HG03045 (cell line): ENCODE measurements around the gene RSBN1.
"Not testable (repeated sequence)": the region's sequence is repeated elsewhere in the genome, so short reads cannot be mapped to it uniquely, and the experiment has no call there.

Source experiments
- ATAC-seq: cut with Tn5 transposase; IDR thresholded peaks from one replicate; pipeline ENCODE4 v1.9.1; 2021; ENCODE audit warnings: mild to moderate bottlenecking, moderate library complexity; ENCODE audit not compliant: unreplicated experiment

Gene RSBN1

DNA sequence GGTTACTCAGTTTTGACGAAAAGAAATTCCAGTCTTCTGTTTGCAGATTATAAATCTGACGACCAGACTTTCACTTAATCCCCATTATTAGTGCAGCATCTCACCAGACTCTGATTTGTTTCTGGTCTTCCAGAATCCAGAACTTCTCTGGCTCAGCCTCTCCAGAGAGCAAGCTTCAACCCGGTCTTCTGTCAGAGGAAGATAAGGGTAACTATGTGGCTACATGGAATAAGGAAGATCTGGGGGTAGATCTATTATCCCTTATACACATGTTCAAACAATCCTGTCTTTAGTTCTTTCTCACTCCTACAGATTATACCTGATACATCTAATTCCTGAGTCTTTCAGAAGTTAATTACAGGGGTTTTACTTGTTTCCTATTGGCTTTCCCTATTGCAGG lies 62.9 kb downstream of the RSBN1 start:
- no peak for ATAC-seq

DNA sequence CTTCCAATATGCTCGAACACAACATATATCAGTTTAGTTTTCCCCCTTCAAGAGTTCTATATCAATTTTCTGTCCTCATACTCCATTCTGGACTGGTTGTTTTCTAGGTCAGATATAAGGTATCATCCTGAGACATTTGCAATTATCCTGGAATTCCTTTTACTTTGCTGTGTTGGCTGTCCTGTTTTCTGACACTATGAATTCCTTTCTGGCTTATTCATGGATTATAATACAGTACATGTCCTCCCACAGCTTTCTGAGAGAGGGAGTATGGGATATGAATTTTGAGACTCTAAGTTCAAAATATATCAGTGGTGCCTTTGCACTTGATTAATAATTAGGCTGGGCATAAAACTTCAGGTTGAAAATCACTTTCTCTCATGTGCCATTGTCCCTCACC lies 64.9 kb downstream of the RSBN1 start:
- no peak for ATAC-seq

DNA sequence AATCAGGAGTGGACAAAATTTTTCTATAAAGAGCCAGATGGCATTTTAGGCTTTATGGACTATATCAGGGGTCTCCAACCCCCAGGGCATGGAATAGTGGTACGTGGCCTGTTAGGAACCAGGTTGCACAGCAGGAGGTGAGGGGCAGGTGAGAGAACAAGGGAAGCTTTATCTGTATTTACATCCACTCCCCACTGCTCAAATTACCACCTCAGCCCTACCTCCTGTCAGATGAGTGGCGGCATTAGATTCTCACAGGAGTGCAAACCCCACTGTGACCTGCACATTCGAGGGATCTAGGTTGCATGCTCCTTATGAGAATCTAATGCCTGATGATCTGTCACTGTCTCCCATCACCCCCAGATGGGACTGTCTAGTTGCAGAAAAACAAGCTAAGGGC lies 66.9 kb downstream of the RSBN1 start:
- no peak for ATAC-seq

DNA sequence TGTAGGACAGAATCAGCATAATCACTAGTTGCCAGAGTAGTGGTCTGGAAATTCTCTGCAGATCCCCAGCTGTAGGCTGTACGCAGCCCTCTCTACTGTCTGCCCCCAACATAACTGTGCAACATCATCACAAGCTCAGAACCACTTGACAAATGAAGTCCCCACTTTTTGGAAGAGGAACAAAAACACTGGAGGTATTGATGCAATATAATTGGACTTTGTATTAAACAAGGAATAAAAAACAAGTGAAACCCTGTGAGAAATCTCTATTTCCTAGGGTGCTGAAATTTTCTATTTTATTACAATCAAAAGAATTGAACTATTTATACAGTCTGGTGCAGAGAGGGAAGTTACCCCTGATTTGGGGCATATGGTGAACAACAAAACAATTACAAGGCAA lies 68.2 kb downstream of the RSBN1 start:
- ATAC-seq = no peak

DNA sequence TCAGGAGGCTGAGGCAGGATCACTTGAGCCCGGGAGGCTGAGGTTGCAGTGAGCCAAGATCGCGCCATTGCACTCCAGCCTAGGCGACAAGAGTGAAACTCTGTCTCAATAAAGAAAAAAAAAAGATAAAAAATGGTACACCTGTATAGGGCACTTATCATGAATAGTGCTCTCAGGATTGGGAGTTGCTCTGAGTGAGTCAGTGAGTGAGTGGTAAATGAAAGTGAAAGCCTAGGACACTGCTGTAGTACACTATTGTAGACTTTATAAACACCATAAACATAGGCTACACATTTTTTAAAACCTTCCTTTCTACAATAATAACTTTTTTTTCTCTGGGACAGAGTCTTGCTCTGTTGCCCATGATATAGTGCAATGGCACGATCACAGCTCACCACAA lies 69.8 kb downstream of the RSBN1 start:
- ATAC-seq = no peak

DNA sequence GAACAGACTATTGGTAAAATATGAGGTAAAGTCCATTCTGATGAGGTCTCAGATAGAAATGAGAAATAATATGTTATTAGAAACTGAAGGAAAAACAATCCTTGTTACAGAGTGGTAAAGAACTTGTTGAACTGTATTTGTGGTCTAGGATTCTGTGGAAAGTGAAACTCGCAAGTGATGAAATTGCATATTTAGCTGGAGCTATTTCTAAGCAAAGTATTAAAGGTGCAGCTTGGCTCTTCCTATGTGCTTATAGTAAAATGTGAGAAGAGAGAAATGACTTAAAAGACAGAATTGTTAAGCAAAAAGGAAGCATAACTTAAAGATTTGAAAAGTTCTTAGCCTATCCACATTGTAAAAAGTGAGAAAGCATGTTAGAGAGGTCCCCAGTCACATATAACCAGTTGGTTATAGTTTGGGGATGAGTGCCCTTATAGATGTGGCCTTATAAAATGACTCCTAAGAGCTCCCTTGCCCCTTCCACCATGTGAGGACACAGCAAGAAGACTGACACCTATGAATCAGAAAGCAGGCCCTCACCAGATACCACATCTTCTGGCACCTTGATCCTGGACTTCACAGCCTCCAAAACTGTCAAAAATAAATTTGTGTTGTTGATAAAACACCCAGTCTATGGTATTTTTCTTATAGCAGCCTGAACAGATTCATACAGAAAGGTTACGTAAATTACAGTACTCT lies 77.8 kb downstream of the RSBN1 start:
- ATAC-seq = no peak

DNA sequence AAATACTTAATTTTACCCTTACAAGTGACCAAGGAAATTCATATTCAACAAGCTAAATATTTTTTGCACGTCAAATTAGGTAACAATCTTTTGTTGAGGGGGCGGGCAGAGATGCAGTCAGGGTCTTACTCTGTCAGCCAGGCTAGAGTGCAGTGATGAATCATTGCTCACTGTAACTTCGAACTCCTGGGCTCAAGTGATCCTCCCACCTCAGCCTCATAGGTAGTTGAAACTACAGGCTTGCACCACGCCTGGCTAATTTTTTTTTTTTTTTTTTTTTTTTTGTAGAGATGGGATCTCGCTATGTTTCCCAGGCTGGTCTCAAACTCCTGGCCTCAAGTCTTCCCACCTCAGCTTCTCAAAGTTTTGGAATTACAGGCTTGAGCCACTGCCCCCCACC lies 79.5 kb downstream of the RSBN1 start:
- no peak for ATAC-seq

DNA sequence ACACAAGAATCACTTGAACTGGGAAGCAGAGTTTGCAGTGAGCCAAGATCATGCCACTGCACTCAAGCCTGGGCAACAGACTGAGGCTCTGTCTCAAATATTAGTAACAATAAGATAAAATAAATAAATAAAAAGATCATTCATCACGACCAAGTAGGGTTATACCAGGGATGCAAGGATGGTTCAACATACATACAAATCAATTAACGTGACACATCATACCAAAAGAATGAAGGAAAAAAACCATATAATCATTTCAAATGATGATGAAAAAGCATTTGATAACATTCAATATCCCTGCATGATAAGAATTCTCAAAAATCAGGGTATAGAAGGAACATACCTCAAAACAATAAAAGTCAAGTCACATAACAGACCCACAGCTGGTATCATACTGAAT lies 91.3 kb downstream of the RSBN1 start:
- ATAC-seq = no peak

DNA sequence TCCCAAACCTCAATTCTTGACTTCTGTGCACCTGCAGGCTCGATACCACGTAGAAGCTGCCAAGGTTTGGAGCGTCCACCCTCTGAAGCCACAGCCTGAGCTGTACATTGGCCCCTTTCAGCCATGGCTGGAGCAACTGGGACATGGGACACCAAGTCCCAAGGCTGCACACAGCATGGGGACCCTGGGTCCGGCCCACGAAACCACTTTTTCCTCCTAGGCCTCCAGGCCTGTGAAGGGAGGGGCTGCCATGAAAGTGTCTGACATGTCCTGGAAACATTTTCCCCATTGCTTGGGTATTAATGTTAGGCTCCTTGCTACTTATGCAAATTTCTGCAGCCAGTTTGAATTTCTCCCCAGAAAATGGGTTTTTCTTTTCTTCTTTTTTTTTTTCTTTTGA lies 93.7 kb downstream of the RSBN1 start:
- ATAC-seq = not testable (repeated sequence)

DNA sequence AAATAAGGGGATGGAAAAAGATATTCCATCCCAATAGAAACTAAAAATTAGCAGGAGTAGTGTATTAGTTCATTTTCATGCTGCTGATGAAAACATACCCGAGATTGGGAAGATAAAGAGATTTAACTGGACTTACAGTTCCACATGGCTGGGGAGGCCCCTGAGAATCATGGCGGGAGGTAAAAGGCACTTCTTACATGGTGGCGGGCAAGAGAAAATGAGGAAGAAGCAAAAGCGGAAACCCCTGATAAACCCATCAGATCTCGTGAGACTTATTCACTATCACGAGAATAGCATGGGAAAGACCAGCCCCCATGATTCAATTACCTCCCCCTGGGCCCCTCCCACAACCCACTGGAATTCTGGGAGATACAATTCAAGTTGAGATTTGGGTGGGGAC lies 94.8 kb downstream of the RSBN1 start:
- not testable (repeated sequence) for ATAC-seq

DNA sequence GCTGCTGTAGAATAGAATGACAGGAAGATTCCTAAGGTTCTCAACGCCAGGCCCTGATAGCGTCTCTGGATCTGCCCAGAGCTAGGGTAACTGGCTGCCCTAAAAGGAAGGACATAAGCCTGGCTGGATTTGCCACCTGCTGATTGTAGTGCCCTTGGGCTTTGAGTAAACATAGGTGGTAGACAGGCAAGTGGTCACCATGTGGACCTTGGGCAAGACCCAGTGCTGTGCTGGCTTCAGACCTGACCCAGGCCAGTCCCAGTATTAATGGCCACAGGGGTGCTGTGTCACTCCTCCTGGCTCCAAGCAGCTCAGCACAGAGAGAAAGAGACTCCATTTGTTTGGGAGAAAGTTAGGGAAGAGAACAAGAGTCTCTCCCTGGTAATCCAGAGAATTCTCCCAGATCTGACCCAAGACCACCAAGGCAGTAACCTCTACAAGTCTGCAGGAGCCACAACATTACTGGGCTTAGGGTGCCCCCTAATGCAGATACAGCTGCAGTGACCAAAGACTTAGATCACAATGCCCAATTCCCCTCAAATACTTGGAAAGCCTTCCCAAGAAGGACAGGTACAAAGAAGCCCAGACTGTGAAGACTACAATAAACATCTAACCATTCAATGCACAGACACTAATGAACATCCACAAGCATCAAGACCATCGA lies 97.5 kb downstream of the RSBN1 start:
- ATAC-seq = no peak
